Cardiac septum (tissue), 1 donor: Measurements from ENCODE around the gene TCOF1. TPM values are rescaled to one million over a fixed set of nuclear protein-coding genes. Genes with fewer than 3 reads are reported as not detected.
"Not testable (repeated sequence)": the region's sequence is repeated elsewhere in the genome, so short reads cannot be mapped to it uniquely, and the experiment has no call there.

Experiments used
- DNase-seq: peaks from one replicate; pipeline ENCODE4 v3.0.0-alpha.2; 2020; ENCODE audit warnings: low spot score
- intact Hi-C: fragments of 100-400 bp; cut with DNase I; formaldehyde crosslinking; loops from one replicate; pipeline ENCODE4 v1.14.0; 2022
- total RNA-seq: library from RNA; stranded (reverse); fragmentation: NEBNext Ultra II Directional; extraction: Animal tissue kit (Norgen Biotek cat#: 25700); gene quantifications from one replicate; pipeline ENCODE4 v1.2.1, GENCODE V29; 2021
- donor health status: DM: no; HTN: no; CAD: no.

Gene TCOF1
- total RNA-seq, 1 donor from 2014 or later, result 15.5 TPM

GRCh38 chr5:150410524-150411244, 53.2 kb downstream of the TCOF1 start:
- intact Hi-C loops, result no loop called here
- no peak for DNase-seq

GRCh38 chr5:150411245-150411979, 53.9 kb downstream of the TCOF1 start:
- DNase-seq, result no peak
- intact Hi-C loops, result no loop called here

- DNase-seq, result peak; percentile 92
- intact Hi-C loops, result no loop called here
Observed at GRCh38 chr5:150412319-150413175, 55.0 kb downstream of the TCOF1 start, which contains the start of gene CD74. Gene CD74, minus strand, starts transcription at chr5:150412910. Its CDS starts 161 bp downstream, at chr5:150412749.

GRCh38 chr5:150413176-150413901, 55.8 kb downstream of the TCOF1 start:
- DNase-seq, result no peak
- intact Hi-C loops, result no loop called here

GRCh38 chr5:150413902-150414790, 56.6 kb downstream of the TCOF1 start:
- DNase-seq, intact Hi-C loops: not testable (repeated sequence)

GRCh38 chr5:150419630-150420270, 62.3 kb downstream of the TCOF1 start:
- DNase-seq, result no peak
- intact Hi-C loops, result no loop called here

- no peak for DNase-seq
- intact Hi-C loops, result no loop called here
Observed at GRCh38 chr5:150422075-150422474, 64.6 kb downstream of the TCOF1 start.

- intact Hi-C loops, result no loop called here
- no peak for DNase-seq
Observed at GRCh38 chr5:150422758-150423157, 65.3 kb downstream of the TCOF1 start.

GRCh38 chr5:150426165-150426564, 68.7 kb downstream of the TCOF1 start:
- DNase-seq, intact Hi-C loops: not testable (repeated sequence)

- DNase-seq, result peak; percentile 80
- intact Hi-C loops, result no loop called here
Observed at GRCh38 chr5:150428106-150428876, 70.8 kb downstream of the TCOF1 start.

GRCh38 chr5:150428978-150429377, 71.5 kb downstream of the TCOF1 start:
- no peak for DNase-seq
- intact Hi-C loops, result no loop called here

GRCh38 chr5:150429410-150429873, 71.9 kb downstream of the TCOF1 start:
- intact Hi-C loops, result no loop called here
- no peak for DNase-seq

GRCh38 chr5:150431048-150431447, 73.6 kb downstream of the TCOF1 start:
- no peak for DNase-seq
- intact Hi-C loops, result no loop called here

- intact Hi-C loops, result no loop called here
Observed at GRCh38 chr5:150431574-150431973, 74.1 kb downstream of the TCOF1 start.

GRCh38 chr5:150434464-150434863, 77.0 kb downstream of the TCOF1 start:
- DNase-seq, result no peak
- intact Hi-C loops, result no loop called here

More at GRCh38 chr5:150431574-150431973, 74.1 kb downstream of the TCOF1 start:
- DNase-seq, result no peak

- intact Hi-C loops, result loop anchor here (5.0 kb wide), 1 partner anchor 309 kb away; no protein-coding TSS in a partner anchor
- DNase-seq, result peak; percentile 92
Observed at GRCh38 chr5:150436141-150436680, 78.7 kb downstream of the TCOF1 start.
